ENCODE measurements around the gene GRP. TPM values are rescaled to one million over a fixed set of nuclear protein-coding genes. Genes with fewer than 3 reads are reported as not detected.
A peak's percentile ranks its signal among the peaks of the same experiment; 100 is the strongest.

GRP gene
- total and polyA plus RNA-seq, 8 donors = 0.60 to 3.2 (median 1.5) TPM; not detected in 4

GRCh38 chr18:59210299-59210698, 9.7 kb upstream of the GRP start:
- no peak overlapping the region for H3K4me3 ChIP-seq
- 55 to 81% (median 71%) methylated on average over 4 of the region's 4 CpGs for WGBS, 5 donors
- H3K36me3 ChIP-seq = no peaks in the 10 kb centered on the region
- TF ChIP-seq EP300 (IDR thresholded peaks at IDR 0.05) (no peak), POLR2A (IDR thresholded peaks at IDR 0.05) (no peak), CTCF (IDR thresholded peaks at IDR 0.05) (no peak)
- intact Hi-C loops (cut with DNase I; ENCODE audit: low total_unique reads) = no loop called here
- no peak overlapping the region for H3K27ac ChIP-seq
- no peaks in the 10 kb centered on the region for H3K9me3 ChIP-seq
- no peaks in the 10 kb centered on the region for H3K4me1 ChIP-seq
- DNase-seq = no peak
- peaks cover 0 to 16% (median 4%) of the 10 kb centered on the region in 3 donors for H3K27me3 ChIP-seq

GRCh38 chr18:59211629-59212028, 8.3 kb upstream of the GRP start:
- Histone ChIP-seq H3K27me3 (peaks cover 0 to 21% (median 0%) of the 10 kb centered on the region in 3 donors), H3K36me3 (no peaks in the 10 kb centered on the region), H3K4me1 (no peaks in the 10 kb centered on the region), H3K27ac (no peak overlapping the region), H3K9me3 (no peaks in the 10 kb centered on the region), H3K4me3 (no peak overlapping the region)
- no peak for DNase-seq
- TF ChIP-seq POLR2A (IDR thresholded peaks at IDR 0.05) (no peak), POLR2AphosphoS5 (IDR thresholded peaks at IDR 0.05) (no peak), CTCF (IDR thresholded peaks at IDR 0.05) (no peak), EP300 (IDR thresholded peaks at IDR 0.05) (no peak)
- intact Hi-C loops (cut with DNase I; ENCODE audit: low total_unique reads) = no loop called here
- WGBS, 5 donors = 82 to 93% (median 85%) methylated on average over 2 of the region's 2 CpGs

GRCh38 chr18:59218018-59218417, 1.9 kb upstream of the GRP start:
- intact Hi-C loops (cut with DNase I; ENCODE audit: low total_unique reads) = no loop called here
- no peak for TF ChIP-seq EP300 (IDR thresholded peaks at IDR 0.05)
- TF ChIP-seq POLR2A (IDR thresholded peaks at IDR 0.05) = no peak
- TF ChIP-seq CTCF (IDR thresholded peaks at IDR 0.05) = no peak
- no peak for TF ChIP-seq POLR2AphosphoS5 (IDR thresholded peaks at IDR 0.05)
- no peaks in the 10 kb centered on the region for H3K36me3 ChIP-seq
- no peak for DNase-seq
- H3K9me3 ChIP-seq = no peaks in the 10 kb centered on the region
- peaks cover 0 to 80% (median 39%) of the 10 kb centered on the region in 3 donors for H3K27me3 ChIP-seq
- H3K4me3 ChIP-seq = no peak overlapping the region
- H3K27ac ChIP-seq = no peak overlapping the region
- H3K4me1 ChIP-seq = peaks cover 9 to 19% (median 16%) of the 10 kb centered on the region in 4 donors
- WGBS, 5 donors = 72 to 76% (median 76%) methylated on average over 6 of the region's 6 CpGs

- Histone ChIP-seq H3K27me3 (peaks cover 0 to 78% (median 39%) of the 10 kb centered on the region in 3 donors), H3K4me3 (peak overlapping the region in 1 of 4 donors; percentile 25), H3K36me3 (no peaks in the 10 kb centered on the region), H3K9me3 (no peaks in the 10 kb centered on the region), H3K27ac (no peak overlapping the region), H3K4me1 (peaks cover 9 to 19% (median 16%) of the 10 kb centered on the region in 4 donors)
- TF ChIP-seq CTCF (IDR thresholded peaks at IDR 0.05) = no peak
- no peak for TF ChIP-seq EP300 (IDR thresholded peaks at IDR 0.05)
- no peak for TF ChIP-seq POLR2AphosphoS5 (IDR thresholded peaks at IDR 0.05)
- TF ChIP-seq POLR2A (IDR thresholded peaks at IDR 0.05) = no peak
- WGBS, 5 donors = 2 to 8% (median 4%) methylated on average over 33 to 46 of the region's 46 CpGs
- intact Hi-C loops (cut with DNase I; ENCODE audit: low total_unique reads) = no loop called here
- DNase-seq = peak in 1 of 2 donors; percentile 19
Observed at GRCh38 chr18:59220164-59220783, 316 bp downstream of the GRP start.

All from stomach (tissue), 9 donors.